ENCODE results near the gene GCDH.

GCDH gene

DNA sequence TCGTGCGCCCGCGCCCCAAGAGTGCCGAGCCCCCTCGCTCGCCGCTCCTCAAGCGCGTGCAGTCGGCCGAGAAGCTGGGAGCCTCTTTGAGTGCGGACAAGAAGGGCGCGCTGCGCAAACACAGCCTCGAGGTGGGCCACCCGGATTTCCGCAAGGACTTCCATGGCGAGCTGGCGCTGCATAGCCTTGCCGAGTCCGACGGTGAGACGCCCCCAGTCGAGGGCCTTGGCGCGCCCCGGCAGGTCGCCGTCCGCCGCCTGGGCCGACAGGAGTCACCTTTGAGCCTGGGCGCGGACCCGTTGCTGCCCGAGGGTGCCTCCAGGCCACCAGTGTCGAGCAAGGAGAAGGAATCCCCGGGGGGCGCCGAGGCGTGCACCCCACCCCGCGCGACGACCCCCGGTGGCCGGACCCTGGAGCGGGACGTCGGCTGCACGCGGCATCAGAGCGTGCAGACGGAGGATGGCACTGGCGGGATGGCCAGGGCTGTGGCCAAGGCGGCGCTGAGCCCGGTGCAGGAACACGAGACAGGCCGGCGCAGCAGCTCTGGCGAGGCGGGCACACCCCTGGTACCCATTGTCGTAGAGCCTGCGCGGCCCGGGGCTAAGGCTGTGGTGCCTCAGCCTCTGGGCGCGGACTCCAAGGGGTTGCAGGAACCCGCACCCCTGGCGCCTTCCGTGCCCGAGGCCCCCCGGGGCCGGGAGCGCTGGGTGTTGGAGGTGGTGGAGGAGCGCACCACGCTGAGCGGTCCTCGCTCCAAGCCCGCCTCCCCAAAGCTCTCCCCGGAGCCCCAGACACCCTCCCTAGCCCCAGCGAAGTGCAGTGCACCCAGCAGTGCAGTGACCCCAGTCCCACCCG is 16.8 kb upstream of the GCDH start:
- no peak overlapping the region for H3K4me3 ChIP-seq (ENCODE audit: low read length)
- DNase-seq (ENCODE audit: low read depth) = no peak
- TF ChIP-seq CTCF (IDR thresholded peaks at IDR 0.05; ENCODE audit: insufficient read depth, low read depth, low read length, missing control alignments) = no peak

DNA sequence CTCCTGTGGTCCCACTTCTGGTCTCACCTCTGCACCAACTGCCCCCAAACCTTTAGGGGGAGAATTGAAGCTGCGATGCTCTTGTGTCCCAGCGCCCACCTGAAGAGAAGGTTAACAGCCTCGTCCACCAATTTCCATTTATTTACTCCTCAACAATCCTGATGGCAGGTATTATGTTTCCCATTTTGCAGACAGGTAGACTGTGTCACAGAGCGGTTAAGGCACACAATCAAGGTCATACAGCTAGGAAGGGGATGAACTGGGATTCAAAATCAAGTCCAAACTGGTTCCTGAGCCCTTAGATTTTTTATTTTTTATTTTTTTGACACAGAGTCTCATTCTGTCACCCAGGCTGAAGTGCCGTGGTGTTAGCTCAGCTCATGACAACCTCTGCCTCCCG is 15.9 kb upstream of the GCDH start:
- no peak for TF ChIP-seq CTCF (IDR thresholded peaks at IDR 0.05; ENCODE audit: insufficient read depth, low read depth, low read length, missing control alignments)
- H3K4me3 ChIP-seq (ENCODE audit: low read length) = no peak overlapping the region
- DNase-seq (ENCODE audit: low read depth) = no peak

DNA sequence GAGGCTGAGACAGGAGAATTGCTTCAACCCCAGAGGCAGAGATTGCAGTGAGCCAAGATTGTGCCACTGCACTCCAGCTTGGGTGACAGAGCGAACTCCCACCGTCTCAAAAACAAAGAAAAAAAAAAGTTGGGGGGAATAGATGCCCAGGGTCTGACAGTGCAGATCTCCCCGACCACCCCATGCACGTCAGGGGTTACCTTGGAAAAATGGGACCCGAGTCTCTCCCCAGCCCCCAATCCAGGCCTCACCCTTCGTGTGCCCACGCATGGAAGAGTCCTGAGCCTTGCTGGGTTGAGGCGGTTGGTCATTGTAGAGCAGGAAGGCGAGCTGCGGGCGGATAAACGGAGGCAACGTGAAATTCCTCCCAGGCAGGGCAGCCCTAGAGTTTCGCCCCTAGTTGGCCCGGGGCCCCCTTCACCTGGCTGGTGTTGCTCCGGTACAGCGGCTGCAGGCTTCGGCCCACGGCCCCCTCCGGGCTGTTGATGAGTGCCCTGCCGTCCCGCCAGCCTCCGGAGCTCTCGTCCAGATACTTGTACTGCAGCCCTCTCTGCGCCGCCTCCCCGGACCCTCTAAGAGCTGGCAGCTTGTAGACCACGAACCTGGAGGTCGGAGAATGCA is 10.3 kb upstream of the GCDH start:
- TF ChIP-seq CTCF (IDR thresholded peaks at IDR 0.05; ENCODE audit: insufficient read depth, low read depth, low read length, missing control alignments) = no peak
- no peak for DNase-seq (ENCODE audit: low read depth)
- H3K4me3 ChIP-seq (ENCODE audit: low read length) = peak overlapping the region; percentile 86

DNA sequence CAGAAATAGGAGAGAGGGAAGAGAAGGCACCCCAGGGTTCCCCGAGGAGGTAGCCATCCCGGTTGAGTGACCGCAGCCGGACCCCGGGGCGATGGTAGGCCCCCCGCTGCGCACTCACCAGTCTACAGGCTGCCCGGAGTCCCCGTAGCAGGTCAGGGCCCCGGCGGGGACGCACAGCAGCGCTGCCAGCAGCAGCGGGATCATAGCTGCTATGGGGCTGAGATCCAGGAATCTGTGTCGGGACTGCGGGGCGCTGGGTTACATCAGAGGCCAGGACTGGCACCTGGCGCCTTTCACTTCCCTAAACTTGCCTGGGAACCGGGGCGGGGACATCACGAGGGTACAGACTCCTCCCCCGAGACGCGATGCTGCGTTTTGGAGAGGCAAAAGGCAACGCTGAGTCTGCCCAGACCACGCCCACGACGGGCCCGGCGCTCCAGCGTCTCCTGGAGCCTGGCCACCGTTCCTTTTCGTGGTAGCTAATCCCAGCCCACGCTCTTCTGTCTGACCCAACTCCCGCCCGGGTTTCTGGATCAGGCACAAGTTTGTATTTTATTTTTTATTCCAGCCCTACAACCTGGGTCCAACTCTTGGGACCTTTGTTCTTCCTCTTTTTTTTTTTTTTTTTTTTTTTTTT is 9.7 kb upstream of the GCDH start, which contains the start of gene DNASE2:
TSS of gene DNASE2 (minus strand) at position 278 of the 637 bp plus-strand sequence. CDS start at position 204, 74 bp downstream.
- TF ChIP-seq CTCF (IDR thresholded peaks at IDR 0.05; ENCODE audit: insufficient read depth, low read depth, low read length, missing control alignments) = no peak
- DNase-seq (ENCODE audit: low read depth) = peak; percentile 97

GRCh38 chr19:12882589-12882988 is 8.4 kb upstream of the GCDH start:
- DNase-seq (ENCODE audit: low read depth) = no peak
- no peak overlapping the region for H3K4me3 ChIP-seq (ENCODE audit: low read length)
- TF ChIP-seq CTCF (IDR thresholded peaks at IDR 0.05; ENCODE audit: insufficient read depth, low read depth, low read length, missing control alignments) = no peak

More for the DNA sequence above, 9.7 kb upstream of the GCDH start, which contains the start of gene DNASE2:
- H3K4me3 ChIP-seq (ENCODE audit: low read length) = peak within 1 kb of the TSS; percentile 86

GRCh38 chr19:12884202-12884601 is 6.8 kb upstream of the GCDH start:
- TF ChIP-seq CTCF (IDR thresholded peaks at IDR 0.05; ENCODE audit: insufficient read depth, low read depth, low read length, missing control alignments) = no peak
- DNase-seq (ENCODE audit: low read depth) = no peak
- H3K4me3 ChIP-seq (ENCODE audit: low read length) = no peak overlapping the region
